Measurements from ENCODE around the gene USP7.

- TF ChIP-seq, protein P1, sequence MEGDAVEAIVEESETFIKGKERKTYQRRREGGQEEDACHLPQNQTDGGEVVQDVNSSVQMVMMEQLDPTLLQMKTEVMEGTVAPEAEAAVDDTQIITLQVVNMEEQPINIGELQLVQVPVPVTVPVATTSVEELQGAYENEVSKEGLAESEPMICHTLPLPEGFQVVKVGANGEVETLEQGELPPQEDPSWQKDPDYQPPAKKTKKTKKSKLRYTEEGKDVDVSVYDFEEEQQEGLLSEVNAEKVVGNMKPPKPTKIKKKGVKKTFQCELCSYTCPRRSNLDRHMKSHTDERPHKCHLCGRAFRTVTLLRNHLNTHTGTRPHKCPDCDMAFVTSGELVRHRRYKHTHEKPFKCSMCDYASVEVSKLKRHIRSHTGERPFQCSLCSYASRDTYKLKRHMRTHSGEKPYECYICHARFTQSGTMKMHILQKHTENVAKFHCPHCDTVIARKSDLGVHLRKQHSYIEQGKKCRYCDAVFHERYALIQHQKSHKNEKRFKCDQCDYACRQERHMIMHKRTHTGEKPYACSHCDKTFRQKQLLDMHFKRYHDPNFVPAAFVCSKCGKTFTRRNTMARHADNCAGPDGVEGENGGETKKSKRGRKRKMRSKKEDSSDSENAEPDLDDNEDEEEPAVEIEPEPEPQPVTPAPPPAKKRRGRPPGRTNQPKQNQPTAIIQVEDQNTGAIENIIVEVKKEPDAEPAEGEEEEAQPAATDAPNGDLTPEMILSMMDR (IDR thresholded peaks at IDR 0.05), result no peak
- TF ChIP-seq EP300 (IDR thresholded peaks at IDR 0.05), result no peak
These were observed 36.1 kb upstream of the USP7 start for GRCh38 chr16:8999800-9000199.

All from gastroesophageal sphincter (tissue), 3 donors.